Measurements from ENCODE around the gene CDC25C. TPM values are rescaled to one million over a fixed set of nuclear protein-coding genes. Genes with fewer than 3 reads are reported as not detected.

The CDC25C gene
- total RNA-seq, 1 experiment from 2014 or later, result 14.1 TPM

GRCh38 chr5:138240650-138241385 lies 90.8 kb downstream of the CDC25C start:
- no peak for TF ChIP-seq TCF7L2 (IDR thresholded peaks at IDR 0.05; ENCODE audit: low read depth, low read length)
- TF ChIP-seq REST (IDR thresholded peaks at IDR 0.05; ENCODE audit: insufficient read depth in 1 of 2, low read depth in 2 of 2, low read length in 1 of 2), result no peak
- TF ChIP-seq POLR2AphosphoS5 (IDR thresholded peaks at IDR 0.05; ENCODE audit: low read depth, low read length), result no peak
- no peak for TF ChIP-seq SIN3A (IDR thresholded peaks at IDR 0.05; ENCODE audit: borderline replicate concordance, insufficient read depth, low read depth, low read length)
- TF ChIP-seq CTCF (IDR thresholded peaks at IDR 0.05), result no peak
- no TSS peak for BruUV-seq (replicated peaks)

GRCh38 chr5:138238034-138238433 lies 93.6 kb downstream of the CDC25C start:
- POLR2A ChIA-PET, result no interaction called here
- Histone ChIP-seq H3K27ac (ENCODE audit: low read length) (no peak overlapping the region), H3K27me3 (ENCODE audit: control insufficient read depth, insufficient read depth, low read length) (peaks cover 10% of the 10 kb centered on the region), H3K36me3 (ENCODE audit: control insufficient read depth, insufficient read depth, low read length) (no peaks in the 10 kb centered on the region), H3K9me3 (ENCODE audit: control insufficient read depth, insufficient read depth, low read depth, low read length) (no peaks in the 10 kb centered on the region), H3K4me1 (ENCODE audit: control insufficient read depth, insufficient read depth, low read length) (peaks cover 6% of the 10 kb centered on the region), H3K4me3 (ENCODE audit: low read depth in 2 of 2, low read length in 2 of 2) (no peak overlapping the region)
- DNase-seq (ENCODE audit: low read depth, low spot score) (no peak), ATAC-seq (no peak)
- TF ChIP-seq REST (IDR thresholded peaks at IDR 0.05; ENCODE audit: insufficient read depth in 1 of 2, low read depth in 2 of 2, low read length in 1 of 2), result no peak
- TF ChIP-seq TCF7L2 (IDR thresholded peaks at IDR 0.05; ENCODE audit: low read depth, low read length), result no peak
- TF ChIP-seq SIN3A (IDR thresholded peaks at IDR 0.05; ENCODE audit: borderline replicate concordance, insufficient read depth, low read depth, low read length), result no peak
- no peak for TF ChIP-seq POLR2AphosphoS5 (IDR thresholded peaks at IDR 0.05; ENCODE audit: low read depth, low read length)
- no peak for TF ChIP-seq CTCF (IDR thresholded peaks at IDR 0.05)
- intact Hi-C loops (cut with micrococcal nuclease; ENCODE audit: unreplicated experiment) (no loop called here), in situ Hi-C loops (cut with HindIII; ENCODE audit: low pct_unique_long_range_greater_than_20kb, low sequenced_read_pairs) (no loop called here)
- no TSS peak for BruUV-seq (replicated peaks)
- CTCF ChIA-PET, result no interaction called here

More at GRCh38 chr5:138240650-138241385, 90.8 kb downstream of the CDC25C start:
- no peak for ATAC-seq
- in situ Hi-C loops (cut with HindIII; ENCODE audit: low pct_unique_long_range_greater_than_20kb, low sequenced_read_pairs), result no loop called here
- Histone ChIP-seq H3K27ac (ENCODE audit: low read length) (no peak overlapping the region), H3K36me3 (ENCODE audit: control insufficient read depth, insufficient read depth, low read length) (no peaks in the 10 kb centered on the region), H3K4me1 (ENCODE audit: control insufficient read depth, insufficient read depth, low read length) (peaks cover 6% of the 10 kb centered on the region), H3K4me3 (ENCODE audit: low read depth in 2 of 2, low read length in 2 of 2) (no peak overlapping the region), H3K27me3 (ENCODE audit: control insufficient read depth, insufficient read depth, low read length) (peaks cover 10% of the 10 kb centered on the region), H3K9me3 (ENCODE audit: control insufficient read depth, insufficient read depth, low read depth, low read length) (no peaks in the 10 kb centered on the region)
- DNase-seq (ENCODE audit: low read depth, low spot score), result no peak
- ChIA-PET POLR2A (no interaction called here), CTCF (interaction anchor here (0.6 kb wide), 1 partner anchor 27 kb away, joined by 6 read pairs; no protein-coding TSS in a partner anchor)
- intact Hi-C loops (cut with micrococcal nuclease; ENCODE audit: unreplicated experiment), result no loop called here
